Osteoblast (primary cell): ENCODE results near the gene CDKL5. TPM values are rescaled to one million over a fixed set of nuclear protein-coding genes. Genes with fewer than 3 reads are reported as not detected.

Source experiments
- DNase-seq: peaks from one replicate; pipeline ENCODE4 v3.0.0; 2011; ENCODE audit warnings: low spot score, mixed read lengths; ENCODE audit not compliant: insufficient read length; ENCODE audit errors: missing footprints
- H2AFZ ChIP-seq: 2 replicates; pipeline ENCODE4 v1.6.0; 2011; ENCODE audit warnings: mild to moderate bottlenecking, low read length
- H3K27ac ChIP-seq: 2 replicates; pipeline ENCODE4 v1.5.1; 2011; ENCODE audit warnings: mild to moderate bottlenecking, low read depth, low read length, moderate library complexity
- H3K27me3 ChIP-seq: 2 replicates; pipeline ENCODE4 v1.6.0; 2012; ENCODE audit warnings: mild to moderate bottlenecking, control low read depth, inconsistent platforms, low read length, moderate library complexity; ENCODE audit not compliant: insufficient read depth
- H3K36me3 ChIP-seq: 2 replicates; pipeline ENCODE4 v1.5.1; 2011; ENCODE audit warnings: mild to moderate bottlenecking, low read length, control low read depth, moderate library complexity; ENCODE audit not compliant: insufficient read depth
- H3K4me1 ChIP-seq: 2 replicates; pipeline ENCODE4 v1.5.1; 2011; ENCODE audit warnings: mild to moderate bottlenecking, low read length, control low read depth, moderate library complexity; ENCODE audit not compliant: insufficient read depth
- H3K4me2 ChIP-seq: 2 replicates; pipeline ENCODE4 v1.6.0; 2011; ENCODE audit warnings: mild to moderate bottlenecking, low read length; ENCODE audit not compliant: insufficient read depth
- H3K4me3 ChIP-seq: fragments of 200-600 bp; sonication (generic); 3 replicates; pipeline ENCODE4 v1.5.1; 2012; ENCODE audit warnings: mild to moderate bottlenecking, low read length, inconsistent platforms; ENCODE audit not compliant: insufficient read depth
- H3K79me2 ChIP-seq: 2 replicates; pipeline ENCODE4 v1.6.0; 2012; ENCODE audit warnings: mild to moderate bottlenecking, low read length, control low read depth, inconsistent platforms; ENCODE audit not compliant: insufficient read depth
- H3K9me3 ChIP-seq: 2 replicates; pipeline ENCODE4 v1.5.1; 2011; ENCODE audit warnings: low read depth, low read length, control low read depth
- H4K20me1 ChIP-seq: 2 replicates; pipeline ENCODE4 v1.6.0; 2012; ENCODE audit warnings: mild to moderate bottlenecking, low read length, control low read depth; ENCODE audit not compliant: insufficient read depth
- CTCF ChIP-seq: IDR thresholded peaks from 2 replicates; pipeline ENCODE4 v1.5.1; 2011; ENCODE audit warnings: mild to moderate bottlenecking, low read depth, low read length, moderate library complexity; ENCODE audit errors: extremely low read depth
- total RNA-seq: library from RNA; depleted of rRNA; stranded (reverse); fragments of >200 nt; gene quantifications from 2 replicates; pipeline ENCODE4 v1.2.3, GENCODE V29; 2012

Gene CDKL5
- total RNA-seq, 1 donor, result 4.0 TPM

GRCh38 chrX:18548996-18549395, 123.6 kb downstream of the CDKL5 start:
- Histone ChIP-seq H3K4me1 (no peaks in the 10 kb centered on the region), H2AFZ (no peak overlapping the region)

GRCh38 chrX:18549643-18550042, 124.2 kb downstream of the CDKL5 start:
- no peak for TF ChIP-seq CTCF
- Histone ChIP-seq H3K4me1 (no peaks in the 10 kb centered on the region), H2AFZ (no peak overlapping the region), H3K27me3 (no peaks in the 10 kb centered on the region), H3K79me2 (no peaks in the 10 kb centered on the region), H3K4me3 (no peak overlapping the region), H3K9me3 (no peaks in the 10 kb centered on the region), H3K4me2 (no peak overlapping the region), H3K27ac (no peak overlapping the region), H3K36me3 (no peaks in the 10 kb centered on the region), H4K20me1 (peaks cover 5% of the 10 kb centered on the region)
- no peak for DNase-seq

More at GRCh38 chrX:18548996-18549395, 123.6 kb downstream of the CDKL5 start:
- Histone ChIP-seq H3K36me3 (no peaks in the 10 kb centered on the region), H3K79me2 (no peaks in the 10 kb centered on the region), H3K9me3 (no peaks in the 10 kb centered on the region), H3K27ac (no peak overlapping the region), H3K4me2 (no peak overlapping the region), H3K27me3 (no peaks in the 10 kb centered on the region), H3K4me3 (no peak overlapping the region), H4K20me1 (peaks cover 5% of the 10 kb centered on the region)
- TF ChIP-seq CTCF, result no peak
- DNase-seq, result peak; percentile 11

DNA sequence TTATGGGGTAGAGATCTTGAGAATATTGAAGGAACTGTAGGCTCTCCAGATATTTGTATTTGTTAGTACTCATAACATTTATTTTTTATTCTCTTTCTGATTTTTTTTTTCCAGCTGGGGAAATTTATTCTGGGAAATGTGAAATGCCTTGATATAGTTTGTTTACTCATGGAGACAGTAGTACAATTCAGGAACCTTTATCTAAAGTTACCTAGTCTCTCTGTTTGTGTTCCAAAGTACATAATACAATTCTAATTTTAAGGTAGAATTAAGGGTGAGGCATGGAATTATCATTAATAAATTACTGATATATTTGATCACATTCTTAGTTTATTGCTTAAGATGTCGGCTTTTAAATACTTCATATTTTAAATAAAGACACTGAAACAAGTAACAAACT, 132.5 kb downstream of the CDKL5 start:
- Histone ChIP-seq H3K4me1 (no peaks in the 10 kb centered on the region), H3K79me2 (no peaks in the 10 kb centered on the region), H4K20me1 (no peaks in the 10 kb centered on the region), H3K27me3 (no peaks in the 10 kb centered on the region), H3K9me3 (no peaks in the 10 kb centered on the region), H3K36me3 (no peaks in the 10 kb centered on the region), H3K27ac (no peak overlapping the region), H3K4me2 (no peak overlapping the region), H2AFZ (no peak overlapping the region), H3K4me3 (no peak overlapping the region)
- no peak for TF ChIP-seq CTCF
- no peak for DNase-seq

- no peak for TF ChIP-seq CTCF
- H3K4me3 ChIP-seq, result no peak overlapping the region
- no peak overlapping the region for H2AFZ ChIP-seq
- H4K20me1 ChIP-seq, result no peaks in the 10 kb centered on the region
- H3K27ac ChIP-seq, result no peak overlapping the region
- H3K79me2 ChIP-seq, result no peaks in the 10 kb centered on the region
- no peaks in the 10 kb centered on the region for H3K36me3 ChIP-seq
- no peaks in the 10 kb centered on the region for H3K4me1 ChIP-seq
- H3K27me3 ChIP-seq, result no peaks in the 10 kb centered on the region
- no peak overlapping the region for H3K4me2 ChIP-seq
- H3K9me3 ChIP-seq, result no peaks in the 10 kb centered on the region
- DNase-seq, result peak; percentile 1
These were observed 133.4 kb downstream of the CDKL5 start for GRCh38 chrX:18558799-18559198.
